Activated gamma-delta T cell treated with anti-CD3 and anti-CD28 coated beads, Interleukin-2, amount 50 U/mL, for 16 hours (primary cell): ENCODE measurements around the gene AEBP2.

ENCODE experiments used
- DNase-seq: peaks from one replicate; pipeline ENCODE4 v3.0.0-alpha.2; 2020; ENCODE audit warnings: low read depth

AEBP2 gene

GRCh38 chr12:19553175-19553574 lies 113.9 kb downstream of the AEBP2 start:
- no peak for DNase-seq

- no peak for DNase-seq
These were observed 122.2 kb downstream of the AEBP2 start for GRCh38 chr12:19561411-19561961.
